Endodermal cell (in vitro differentiated cells): ENCODE measurements around the gene PALLD. TPM values are rescaled to one million over a fixed set of nuclear protein-coding genes. Genes with fewer than 3 reads are reported as not detected.

Experiments
- DNase-seq: peaks from one replicate; pipeline ENCODE4 v3.0.0-alpha.2; 2017
- H3K27ac ChIP-seq: 2 replicates; pipeline ENCODE4 v1.5.1; 2013; ENCODE audit warnings: mild to moderate bottlenecking, low read depth, low read length, moderate library complexity
- H3K27me3 ChIP-seq: 2 replicates; pipeline ENCODE4 v1.6.1; 2013; ENCODE audit warnings: mild to moderate bottlenecking, low read length, moderate library complexity; ENCODE audit not compliant: insufficient read depth, control insufficient read depth, poor library complexity, severe bottlenecking
- H3K36me3 ChIP-seq: 2 replicates; pipeline ENCODE4 v1.7.0; 2013; ENCODE audit warnings: mild to moderate bottlenecking, low read length, moderate library complexity; ENCODE audit not compliant: control insufficient read depth, insufficient read depth
- H3K4me1 ChIP-seq: one replicate; pipeline ENCODE4 v1.7.0; 2013; ENCODE audit warnings: low read length; ENCODE audit not compliant: control insufficient read depth, insufficient read depth
- H3K4me3 ChIP-seq: 2 replicates; pipeline ENCODE4 v1.5.1; 2013; ENCODE audit warnings: mild to moderate bottlenecking, low read length, moderate library complexity
- H3K9ac ChIP-seq: 2 replicates; pipeline ENCODE4 v1.6.1; 2013; ENCODE audit warnings: mild to moderate bottlenecking, low read length, moderate library complexity; ENCODE audit not compliant: poor library complexity, severe bottlenecking; ENCODE audit errors: extremely low read depth
- H3K9me3 ChIP-seq: 2 replicates; pipeline ENCODE4 v1.6.1; 2013; ENCODE audit warnings: mild to moderate bottlenecking, low read length, moderate library complexity; ENCODE audit not compliant: control insufficient read depth
- H3K27ac Mint-ChIP-seq: 2 replicates; pipeline ENCODE4 v1.8.0; 2020; ENCODE audit warnings: mixed read lengths
- H3K27me3 Mint-ChIP-seq: 2 replicates; pipeline ENCODE4 v1.8.0; 2021; ENCODE audit warnings: mild to moderate bottlenecking, mixed read lengths; ENCODE audit not compliant: insufficient read depth
- H3K36me3 Mint-ChIP-seq: 2 replicates; pipeline ENCODE4 v1.8.0; 2020; ENCODE audit warnings: low read depth, mixed read lengths
- H3K4me1 Mint-ChIP-seq: 2 replicates; pipeline ENCODE4 v1.8.0; 2020; ENCODE audit warnings: mixed read lengths
- H3K4me3 Mint-ChIP-seq: 2 replicates; pipeline ENCODE4 v1.8.0; 2020; ENCODE audit warnings: mild to moderate bottlenecking, moderate library complexity, mixed read lengths
- H3K9me3 Mint-ChIP-seq: 2 replicates; pipeline ENCODE4 v1.8.0; 2020; ENCODE audit warnings: mild to moderate bottlenecking, mixed read lengths
- WGBS, 2 experiments: methylation state at CpG; one replicate each; pipeline versions ENCODE4 v1.1.5 to v1.1.7; 2013; ENCODE audit warnings: missing lambda C conversion rate in 2 of 2, mixed read lengths in 1 of 2; ENCODE audit not compliant: insufficient coverage in 1 of 2, insufficient read length in 1 of 2; 5-methylcytosine and 5-hydroxymethylcytosine counted together
- total RNA-seq, 2 donors: library from RNA; stranded (reverse); fragmentation: NEBNext Ultra II Directional in 1 of 2; extraction: Animal tissue kit (Norgen Biotek cat#: 25700) in 1 of 2; gene quantifications; 2 replicates in 1 of 2; 3 replicates in 1 of 2; pipeline ENCODE4 v1.2.1, GENCODE V29; 2021
- TF ChIP-seq, protein P1 (sequence below): fragments of 200-600 bp; sonication (generic); conservative IDR thresholded peaks from 2 replicates; pipeline ENCODE4 v1.5.0; 2021; ENCODE audit warnings: antibody characterized with exemption, mild to moderate bottlenecking

Gene PALLD
- total RNA-seq, 2 donors from 2014 or later, result 51.8 to 86.7 TPM

DNA sequence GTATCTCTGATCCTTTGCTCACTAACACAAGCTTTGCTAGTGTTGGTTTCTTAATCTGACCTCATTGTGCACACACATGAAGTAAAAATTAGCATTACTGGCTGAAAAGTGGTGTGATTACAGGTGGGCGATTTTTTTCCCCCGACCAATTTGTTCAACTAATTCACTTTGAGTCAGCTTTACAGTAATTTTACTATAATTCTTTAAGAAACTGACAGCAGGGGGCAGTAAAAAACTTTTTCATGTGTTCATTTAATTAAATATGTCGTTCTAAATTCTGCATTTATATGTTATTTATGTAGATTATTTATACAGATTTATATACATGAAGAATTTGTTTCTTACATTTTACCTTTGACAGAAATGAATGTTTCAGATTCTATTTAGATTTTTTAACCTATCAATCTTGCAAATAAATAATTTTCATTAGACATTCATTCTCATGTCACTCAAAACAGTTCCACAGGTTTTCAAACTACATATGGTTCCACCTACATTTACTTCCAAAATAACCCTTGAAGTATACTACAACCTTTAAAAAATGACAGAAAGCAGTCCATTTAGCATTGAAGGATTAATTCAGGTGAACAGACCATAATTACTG, 17.5 kb downstream of the PALLD start:
- no peak overlapping the region for H3K4me3 Mint-ChIP-seq
- 80 to 89% methylated on average over 1 to 2 of the region's 3 CpGs for WGBS, 2 experiments
- peaks cover 3% of the 10 kb centered on the region for H3K9me3 Mint-ChIP-seq
- DNase-seq, result no peak
- H3K4me3 ChIP-seq, result no peak overlapping the region
- no peaks in the 10 kb centered on the region for H3K36me3 Mint-ChIP-seq
- H3K9ac ChIP-seq, result no peak overlapping the region
- no peak overlapping the region for H3K27ac ChIP-seq
- H3K4me1 ChIP-seq, result no peaks in the 10 kb centered on the region
- H3K27ac Mint-ChIP-seq, result no peak overlapping the region
- no peaks in the 10 kb centered on the region for H3K9me3 ChIP-seq
- no peaks in the 10 kb centered on the region for H3K36me3 ChIP-seq
- no peaks in the 10 kb centered on the region for H3K27me3 Mint-ChIP-seq
- TF ChIP-seq, protein P1, sequence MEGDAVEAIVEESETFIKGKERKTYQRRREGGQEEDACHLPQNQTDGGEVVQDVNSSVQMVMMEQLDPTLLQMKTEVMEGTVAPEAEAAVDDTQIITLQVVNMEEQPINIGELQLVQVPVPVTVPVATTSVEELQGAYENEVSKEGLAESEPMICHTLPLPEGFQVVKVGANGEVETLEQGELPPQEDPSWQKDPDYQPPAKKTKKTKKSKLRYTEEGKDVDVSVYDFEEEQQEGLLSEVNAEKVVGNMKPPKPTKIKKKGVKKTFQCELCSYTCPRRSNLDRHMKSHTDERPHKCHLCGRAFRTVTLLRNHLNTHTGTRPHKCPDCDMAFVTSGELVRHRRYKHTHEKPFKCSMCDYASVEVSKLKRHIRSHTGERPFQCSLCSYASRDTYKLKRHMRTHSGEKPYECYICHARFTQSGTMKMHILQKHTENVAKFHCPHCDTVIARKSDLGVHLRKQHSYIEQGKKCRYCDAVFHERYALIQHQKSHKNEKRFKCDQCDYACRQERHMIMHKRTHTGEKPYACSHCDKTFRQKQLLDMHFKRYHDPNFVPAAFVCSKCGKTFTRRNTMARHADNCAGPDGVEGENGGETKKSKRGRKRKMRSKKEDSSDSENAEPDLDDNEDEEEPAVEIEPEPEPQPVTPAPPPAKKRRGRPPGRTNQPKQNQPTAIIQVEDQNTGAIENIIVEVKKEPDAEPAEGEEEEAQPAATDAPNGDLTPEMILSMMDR, result peak; percentile 69
- H3K27me3 ChIP-seq, result no peaks in the 10 kb centered on the region
- H3K4me1 Mint-ChIP-seq, result no peaks in the 10 kb centered on the region

DNA sequence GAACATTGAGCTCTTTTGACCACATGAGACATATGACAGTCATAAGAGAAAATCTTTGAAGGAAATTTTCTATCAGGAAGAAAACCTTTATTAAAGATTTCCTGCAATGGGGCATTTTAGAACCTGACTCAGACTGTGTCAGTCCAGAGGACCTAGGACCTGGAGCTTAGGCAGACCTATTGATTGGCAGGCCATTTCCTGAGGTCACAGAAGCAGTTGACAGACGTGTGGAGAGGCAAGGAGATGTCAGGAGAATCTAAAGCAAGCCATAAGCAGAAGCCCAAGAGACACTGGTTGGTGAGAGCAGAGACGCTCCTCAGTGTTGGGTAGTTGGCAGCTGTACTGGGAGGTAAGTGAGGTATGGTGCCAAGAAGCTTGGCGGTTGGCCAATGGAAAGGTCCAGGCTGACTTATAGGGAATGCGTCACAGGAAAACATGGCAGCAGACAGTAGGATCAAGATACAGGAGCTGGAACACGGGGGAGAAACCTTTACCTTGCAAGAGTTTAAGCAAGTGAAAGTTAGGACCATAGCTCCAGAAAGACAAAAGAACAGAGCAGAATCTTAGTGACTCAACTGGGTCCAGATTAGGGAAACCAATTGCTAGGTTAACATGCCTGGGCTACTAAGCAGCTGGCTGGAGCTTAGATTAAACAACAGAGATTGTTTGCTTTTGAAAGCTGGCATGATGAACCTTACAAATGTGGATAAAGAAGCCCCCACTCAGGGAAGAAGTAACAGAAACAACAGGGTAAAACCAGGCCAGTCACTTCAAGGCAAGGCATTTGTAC, 18.6 kb downstream of the PALLD start:
- no peaks in the 10 kb centered on the region for H3K27me3 Mint-ChIP-seq
- peaks cover 3% of the 10 kb centered on the region for H3K9me3 Mint-ChIP-seq
- H3K27ac Mint-ChIP-seq, result no peak overlapping the region

DNA sequence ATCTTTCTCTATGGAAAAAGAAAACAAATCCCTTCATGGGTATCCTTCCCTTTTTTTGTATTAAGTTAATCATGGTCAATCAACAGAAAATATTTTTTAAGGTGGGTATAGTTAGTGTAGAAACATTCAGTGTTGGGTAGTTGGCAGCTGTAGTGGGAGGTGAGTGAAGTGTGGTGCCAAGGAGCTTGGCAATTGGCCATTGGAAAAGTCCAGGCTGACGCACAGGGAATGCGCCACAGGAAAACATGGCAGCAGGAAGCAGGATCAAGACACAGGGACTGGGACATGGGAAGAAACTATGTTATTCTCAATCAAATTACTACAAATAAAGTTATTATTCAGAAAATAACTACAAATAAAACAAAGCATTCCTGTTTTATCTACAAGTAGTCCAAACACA, 20.0 kb downstream of the PALLD start:
- H3K4me1 Mint-ChIP-seq, result peaks cover 2% of the 10 kb centered on the region
- H3K27me3 Mint-ChIP-seq, result no peaks in the 10 kb centered on the region
- H3K9ac ChIP-seq, result no peak overlapping the region
- 91% methylated on average over 2 of the region's 2 CpGs; no CpG with 5 or more reads in 1 of the 2 experiments for WGBS, 2 experiments
- no peak overlapping the region for H3K27ac ChIP-seq
- TF ChIP-seq, protein P1, result no peak
- H3K4me3 ChIP-seq, result no peak overlapping the region
- no peak for DNase-seq
- no peak overlapping the region for H3K27ac Mint-ChIP-seq
- H3K9me3 ChIP-seq, result no peaks in the 10 kb centered on the region
- no peaks in the 10 kb centered on the region for H3K27me3 ChIP-seq
- peaks cover 3% of the 10 kb centered on the region for H3K4me1 ChIP-seq
- no peaks in the 10 kb centered on the region for H3K36me3 ChIP-seq
- H3K36me3 Mint-ChIP-seq, result no peaks in the 10 kb centered on the region
- H3K4me3 Mint-ChIP-seq, result no peak overlapping the region
- peaks cover 3% of the 10 kb centered on the region for H3K9me3 Mint-ChIP-seq

More for the DNA sequence above, 18.6 kb downstream of the PALLD start:
- no peak overlapping the region for H3K4me3 ChIP-seq
- TF ChIP-seq, protein P1, result no peak
- peaks cover 1% of the 10 kb centered on the region for H3K4me1 ChIP-seq
- H3K9ac ChIP-seq, result no peak overlapping the region
- no peaks in the 10 kb centered on the region for H3K9me3 ChIP-seq
- no peak for DNase-seq
- H3K4me1 Mint-ChIP-seq, result peaks cover 1% of the 10 kb centered on the region
- H3K27ac ChIP-seq, result no peak overlapping the region
- H3K36me3 Mint-ChIP-seq, result no peaks in the 10 kb centered on the region
- no peak overlapping the region for H3K4me3 Mint-ChIP-seq
- no peaks in the 10 kb centered on the region for H3K27me3 ChIP-seq
- WGBS, 2 experiments, result 91 to 92% methylated on average over 4 to 5 of the region's 5 CpGs
- H3K36me3 ChIP-seq, result no peaks in the 10 kb centered on the region
